Kidney (tissue), 14 donors: ENCODE data around the gene AMPD3. TPM values are rescaled to one million over a fixed set of nuclear protein-coding genes. Genes with fewer than 3 reads are reported as not detected.
A peak's percentile ranks its signal among the peaks of the same experiment; 100 is the strongest.

Experiments used
- DNase-seq, 5 donors: peaks; one replicate each; pipeline ENCODE4 v3.0.0-alpha.2; 2013 to 2020
- FAIRE-seq: peaks from 2 replicates; lab custom pipeline; 2012; peaks lifted over from hg19 to GRCh38; lab: Jason Lieb, UNC
- H3K27ac ChIP-seq, 2 donors: one replicate each; pipeline ENCODE4 v1.7.0; 2013; ENCODE audit warnings: low read depth in 2 of 2, low read length in 2 of 2, inconsistent platforms in 1 of 2
- H3K27me3 ChIP-seq: one replicate; pipeline ENCODE4 v1.7.1; 2013; ENCODE audit warnings: low read length, inconsistent platforms; ENCODE audit not compliant: control insufficient read depth, insufficient read depth
- H3K36me3 ChIP-seq, 3 donors: one replicate each; pipeline versions ENCODE4 v1.7.0 to v1.7.1; 2013; ENCODE audit warnings: low read length in 3 of 3, control low read depth in 1 of 3, inconsistent platforms in 1 of 3; ENCODE audit not compliant: insufficient read depth in 3 of 3, control insufficient read depth in 2 of 3
- H3K4me1 ChIP-seq, 3 donors: one replicate each; pipeline versions ENCODE4 v1.7.0 to v1.7.1; 2013; ENCODE audit warnings: low read length in 3 of 3, inconsistent platforms in 1 of 3, low read depth in 1 of 3; ENCODE audit not compliant: control insufficient read depth in 2 of 3, insufficient read depth in 2 of 3
- H3K4me3 ChIP-seq, 3 donors: one replicate each; pipeline versions ENCODE4 v1.7.0 to v1.8.1; 2013; ENCODE audit warnings: low read length in 3 of 3, control low read depth in 1 of 3, inconsistent platforms in 1 of 3
- H3K9ac ChIP-seq, 3 donors: one replicate each; pipeline versions ENCODE4 v1.7.0 to v1.7.1; 2013; ENCODE audit warnings: low read length in 3 of 3, control low read depth in 1 of 3, inconsistent platforms in 1 of 3
- H3K9me3 ChIP-seq, 3 donors: one replicate each; pipeline versions ENCODE4 v1.7.0 to v1.7.1; 2013; ENCODE audit warnings: low read length in 3 of 3, control low read depth in 1 of 3, inconsistent platforms in 1 of 3; ENCODE audit not compliant: control insufficient read depth in 2 of 3, insufficient read depth in 1 of 3
- intact Hi-C: fragments of 100-400 bp; cut with DNase I; formaldehyde crosslinking; loops from one replicate; pipeline ENCODE4 v1.11.1; 2022
- polyA plus RNA-seq: library from polyadenylated mRNA; stranded (reverse); fragments of 350-450 nt; fragmentation: Illumina TruSeq; extraction: RNeasy Lipid Tissue Mini Kit (QIAGEN cat#74804); gene quantifications from one replicate; pipeline ENCODE4 v1.2.3, GENCODE V29; 2014; ENCODE audit warnings: low read depth, low replicate concordance; ENCODE audit not compliant: insufficient read depth
- total RNA-seq: library from RNA; stranded (reverse); fragmentation: NEBNext Ultra II Directional; extraction: Animal tissue kit (Norgen Biotek cat#: 25700); gene quantifications from one replicate; pipeline ENCODE4 v1.2.1, GENCODE V29; 2021
- TF ChIP-seq, protein P1 (sequence below): IDR thresholded peaks from 3 replicates; pipeline ENCODE4 v1.5.1; 2012; ENCODE audit warnings: mild to moderate bottlenecking, moderate library complexity, borderline replicate concordance; ENCODE audit not compliant: insufficient read depth; ENCODE audit errors: extremely low read depth
- donor health status: control.
- donor health status: control.
- donor health status: control.
- donor health status: control.
- donor health status: control.
- donor health status: DM: yes; HTN: yes; CAD: no.
- donor health status: Normal renal cell carcinoma (clear cell type).

The AMPD3 gene
- total and polyA plus RNA-seq, 2 donors from 2014 or later, result 8.4 to 16.5 TPM

DNA sequence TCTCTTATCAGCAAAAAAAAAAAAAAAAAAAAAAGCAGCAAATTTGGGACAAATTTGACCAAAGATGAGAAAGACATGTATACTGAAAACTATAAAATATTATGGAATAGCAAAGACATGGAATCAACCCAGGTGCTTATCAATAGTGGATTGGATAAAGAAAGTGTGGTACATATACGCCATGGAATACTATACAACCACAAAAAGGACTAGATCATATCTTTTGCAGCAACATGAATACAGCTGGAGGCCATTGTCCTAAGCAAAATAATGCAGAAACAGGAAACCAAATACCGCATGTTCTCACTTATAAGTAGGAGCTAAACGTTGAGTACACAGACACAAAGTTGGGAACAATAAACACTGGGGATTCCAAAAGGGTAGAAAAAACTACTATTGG is 87.7 kb downstream of the AMPD3 start:
- no peaks in the 10 kb centered on the region for H3K36me3 ChIP-seq
- FAIRE-seq, result no peak
- H3K9me3 ChIP-seq, result no peaks in the 10 kb centered on the region
- H3K4me3 ChIP-seq, result no peak overlapping the region
- no peak overlapping the region for H3K27ac ChIP-seq
- DNase-seq, result no peak
- intact Hi-C loops, result no loop called here
- no peaks in the 10 kb centered on the region for H3K27me3 ChIP-seq
- TF ChIP-seq, protein P1, sequence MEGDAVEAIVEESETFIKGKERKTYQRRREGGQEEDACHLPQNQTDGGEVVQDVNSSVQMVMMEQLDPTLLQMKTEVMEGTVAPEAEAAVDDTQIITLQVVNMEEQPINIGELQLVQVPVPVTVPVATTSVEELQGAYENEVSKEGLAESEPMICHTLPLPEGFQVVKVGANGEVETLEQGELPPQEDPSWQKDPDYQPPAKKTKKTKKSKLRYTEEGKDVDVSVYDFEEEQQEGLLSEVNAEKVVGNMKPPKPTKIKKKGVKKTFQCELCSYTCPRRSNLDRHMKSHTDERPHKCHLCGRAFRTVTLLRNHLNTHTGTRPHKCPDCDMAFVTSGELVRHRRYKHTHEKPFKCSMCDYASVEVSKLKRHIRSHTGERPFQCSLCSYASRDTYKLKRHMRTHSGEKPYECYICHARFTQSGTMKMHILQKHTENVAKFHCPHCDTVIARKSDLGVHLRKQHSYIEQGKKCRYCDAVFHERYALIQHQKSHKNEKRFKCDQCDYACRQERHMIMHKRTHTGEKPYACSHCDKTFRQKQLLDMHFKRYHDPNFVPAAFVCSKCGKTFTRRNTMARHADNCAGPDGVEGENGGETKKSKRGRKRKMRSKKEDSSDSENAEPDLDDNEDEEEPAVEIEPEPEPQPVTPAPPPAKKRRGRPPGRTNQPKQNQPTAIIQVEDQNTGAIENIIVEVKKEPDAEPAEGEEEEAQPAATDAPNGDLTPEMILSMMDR, result no peak
- peaks cover 0 to 4% (median 0%) of the 10 kb centered on the region in 3 donors for H3K4me1 ChIP-seq
- H3K9ac ChIP-seq, result no peak overlapping the region

DNA sequence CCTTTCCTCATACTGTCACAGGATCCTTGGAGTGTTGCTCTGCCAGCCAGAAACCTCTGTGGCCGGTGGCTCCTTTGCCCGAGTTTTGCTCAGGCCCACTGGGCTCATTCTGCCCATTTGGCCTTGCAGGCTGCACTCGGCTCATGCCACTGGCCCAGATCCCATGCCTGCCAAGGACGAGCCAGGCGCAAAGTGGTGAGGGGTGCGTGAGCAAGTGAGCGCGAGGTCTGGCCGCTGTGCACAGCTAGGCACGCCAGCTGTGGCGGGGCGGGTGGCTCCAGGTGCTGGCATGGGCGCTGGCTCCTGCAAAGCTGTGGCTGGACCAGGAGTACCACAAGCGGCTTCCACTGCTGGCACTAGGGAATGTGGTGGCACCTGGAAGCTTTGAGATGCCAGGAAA is 88.7 kb downstream of the AMPD3 start:
- intact Hi-C loops, result no loop called here
- FAIRE-seq (no peak), DNase-seq (peak in 1 of 5 donors; percentile 64)

DNA sequence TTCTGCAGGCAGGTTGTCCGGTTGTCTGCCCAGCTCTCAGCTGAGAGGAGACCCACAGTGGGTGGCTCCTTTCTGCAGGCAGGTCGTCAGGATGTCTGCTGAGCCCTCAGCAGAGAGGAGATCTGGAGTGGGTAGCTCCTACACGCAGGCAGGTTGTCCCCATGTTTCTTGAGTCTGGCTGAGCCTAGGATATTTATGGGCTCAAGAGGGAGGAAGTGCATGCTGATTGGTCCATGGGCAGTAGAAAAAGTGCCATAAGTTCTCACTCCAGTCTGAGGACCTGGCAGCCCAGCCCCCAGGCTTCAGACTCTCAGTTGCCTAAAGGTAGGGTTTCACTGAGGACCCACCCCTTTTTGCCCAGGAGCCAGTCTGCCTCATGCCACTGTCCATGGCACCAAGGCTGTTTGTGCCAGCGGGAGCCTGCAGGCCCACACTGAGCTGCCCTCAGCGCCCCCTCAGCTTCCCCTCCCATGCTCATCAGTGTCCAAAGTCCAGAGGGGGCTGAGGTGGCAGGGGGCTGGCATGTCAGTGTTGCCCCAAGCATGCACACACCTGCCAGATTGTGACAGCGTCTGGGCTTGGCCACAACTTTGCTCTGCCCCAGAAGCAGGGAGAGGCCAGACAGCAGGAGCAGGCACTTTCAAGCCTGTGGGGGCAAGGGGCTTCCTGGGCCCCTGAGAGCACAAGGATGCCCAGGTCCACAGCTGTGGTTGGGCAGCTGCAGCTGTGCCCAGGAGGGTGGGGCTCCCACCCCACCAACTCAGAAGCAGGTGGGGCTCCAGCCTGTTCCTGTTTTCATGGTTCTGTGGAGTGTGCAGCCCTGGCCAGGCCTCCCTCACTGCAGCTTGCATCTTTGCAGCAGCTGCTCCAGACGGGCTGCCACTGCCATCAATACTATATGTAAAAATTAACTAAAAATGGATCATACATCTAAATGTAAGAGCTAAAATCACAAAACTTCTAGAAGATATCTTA is 89.7 kb downstream of the AMPD3 start:
- H3K27me3 ChIP-seq, result no peaks in the 10 kb centered on the region
- FAIRE-seq (no peak), DNase-seq (no peak)

More for the DNA sequence above, 88.7 kb downstream of the AMPD3 start:
- H3K4me3 ChIP-seq, result no peak overlapping the region
- H3K9ac ChIP-seq, result no peak overlapping the region
- H3K27ac ChIP-seq, result no peak overlapping the region
- TF ChIP-seq, protein P1, result no peak
- H3K9me3 ChIP-seq, result no peaks in the 10 kb centered on the region
- no peaks in the 10 kb centered on the region for H3K27me3 ChIP-seq
- H3K4me1 ChIP-seq, result peaks cover 0 to 4% (median 0%) of the 10 kb centered on the region in 3 donors
- H3K36me3 ChIP-seq, result no peaks in the 10 kb centered on the region

More for the DNA sequence above, 89.7 kb downstream of the AMPD3 start:
- no peaks in the 10 kb centered on the region for H3K36me3 ChIP-seq
- peaks cover 0 to 4% (median 0%) of the 10 kb centered on the region in 3 donors for H3K4me1 ChIP-seq
- no peaks in the 10 kb centered on the region for H3K9me3 ChIP-seq
- no peak overlapping the region for H3K27ac ChIP-seq
- H3K9ac ChIP-seq, result no peak overlapping the region
- intact Hi-C loops, result no loop called here
- TF ChIP-seq, protein P1, result no peak
- H3K4me3 ChIP-seq, result no peak overlapping the region
